Mesenchymal stem cell (in vitro differentiated cells and primary cell): ENCODE results near the gene CEP70.
"Not testable (repeated sequence)": the region's sequence is repeated elsewhere in the genome, so short reads cannot be mapped to it uniquely, and the experiment has no call there.

Experiments
- DNase-seq: peaks from one replicate; pipeline ENCODE4 v3.0.0-alpha.2; 2013
- H2AFZ ChIP-seq: one replicate; pipeline ENCODE4 v1.6.1; 2013; ENCODE audit warnings: low read depth, mild to moderate bottlenecking, control low read depth, inconsistent platforms, low read length, moderate library complexity
- H2AK5ac ChIP-seq: 2 replicates; pipeline ENCODE4 v1.6.1; 2013; ENCODE audit warnings: low read length, moderate library complexity, mild to moderate bottlenecking, inconsistent platforms; ENCODE audit not compliant: severe bottlenecking
- H2BK120ac ChIP-seq: one replicate; pipeline ENCODE4 v1.6.1; 2013; ENCODE audit warnings: low read depth, mild to moderate bottlenecking, inconsistent platforms, low read length, moderate library complexity
- H2BK12ac ChIP-seq, 2 experiments: one replicate each; pipeline ENCODE4 v1.6.1; 2013; ENCODE audit warnings: inconsistent platforms in 2 of 2, low read length in 2 of 2, mild to moderate bottlenecking in 2 of 2, moderate library complexity in 2 of 2, control low read depth in 1 of 2
- H2BK15ac ChIP-seq: one replicate; pipeline ENCODE4 v1.6.1; 2013; ENCODE audit warnings: mild to moderate bottlenecking, low read depth, inconsistent platforms; ENCODE audit not compliant: poor library complexity, severe bottlenecking
- H2BK5ac ChIP-seq: 2 replicates; pipeline ENCODE4 v1.6.1; 2013; ENCODE audit warnings: low read depth, mild to moderate bottlenecking, low read length, control low read depth, inconsistent platforms; ENCODE audit not compliant: poor library complexity, severe bottlenecking
- H3K14ac ChIP-seq, 2 experiments: one replicate each; pipeline ENCODE4 v1.6.1; 2013; ENCODE audit warnings: inconsistent platforms in 2 of 2, low read length in 2 of 2, control low read depth in 1 of 2, mild to moderate bottlenecking in 1 of 2, moderate library complexity in 1 of 2
- H3K18ac ChIP-seq, 2 experiments: one replicate each; pipeline ENCODE4 v1.6.1; 2013; ENCODE audit warnings: inconsistent platforms in 2 of 2, low read length in 2 of 2, control low read depth in 1 of 2, low read depth in 1 of 2, mild to moderate bottlenecking in 1 of 2
- H3K23ac ChIP-seq, 2 experiments: one replicate each; pipeline ENCODE4 v1.6.1; 2013; ENCODE audit warnings: inconsistent platforms in 2 of 2, low read length in 2 of 2, mild to moderate bottlenecking in 2 of 2, moderate library complexity in 2 of 2, control low read depth in 1 of 2
- H3K27ac ChIP-seq: 2 replicates; pipeline ENCODE4 v1.5.1; 2013; ENCODE audit warnings: mild to moderate bottlenecking, moderate library complexity, low read length, control low read depth, inconsistent platforms; ENCODE audit not compliant: poor library complexity, severe bottlenecking
- H3K27me3 ChIP-seq, 2 experiments: 2 replicates each; pipeline versions ENCODE4 v1.6.1 to v1.7.0; 2013; ENCODE audit warnings: low read length in 2 of 2, mild to moderate bottlenecking in 2 of 2, moderate library complexity in 2 of 2, control low read depth in 1 of 2, inconsistent platforms in 1 of 2; ENCODE audit not compliant: control insufficient read depth in 1 of 2, insufficient read depth in 1 of 2
- H3K36me3 ChIP-seq, 2 experiments: 2 replicates each; pipeline versions ENCODE4 v1.6.1 to v1.7.0; 2013; ENCODE audit warnings: low read length in 2 of 2, control low read depth in 1 of 2, inconsistent platforms in 1 of 2, low read depth in 1 of 2, mild to moderate bottlenecking in 1 of 2; ENCODE audit not compliant: insufficient read depth in 2 of 2, control insufficient read depth in 1 of 2
- H3K4ac ChIP-seq, 2 experiments: one replicate each; pipeline ENCODE4 v1.6.1; 2013; ENCODE audit warnings: inconsistent platforms in 2 of 2, low read length in 2 of 2, mild to moderate bottlenecking in 2 of 2, moderate library complexity in 2 of 2, control low read depth in 1 of 2, low read depth in 1 of 2
- H3K4me1 ChIP-seq: 2 replicates; pipeline ENCODE4 v1.6.1; 2013; ENCODE audit warnings: low read depth, low read length, control low read depth; ENCODE audit not compliant: control insufficient read depth, insufficient read depth
- H3K4me2 ChIP-seq: 2 replicates; pipeline ENCODE4 v1.6.1; 2013; ENCODE audit warnings: low read length, mild to moderate bottlenecking, inconsistent platforms; ENCODE audit not compliant: poor library complexity, severe bottlenecking
- H3K4me3 ChIP-seq, 2 experiments: 2 replicates each; pipeline versions ENCODE4 v1.5.1 to v1.7.0; 2013; ENCODE audit warnings: low read length in 2 of 2, mild to moderate bottlenecking in 2 of 2, control low read depth in 1 of 2, low read depth in 1 of 2; ENCODE audit not compliant: insufficient read depth in 1 of 2
- H3K79me1 ChIP-seq: replicated peaks from 2 replicates; pipeline ENCODE4 v1.6.1; 2013; ENCODE audit warnings: mild to moderate bottlenecking, control low read depth, low read length, inconsistent platforms; ENCODE audit not compliant: poor library complexity, severe bottlenecking
- H3K9ac ChIP-seq: 2 replicates; pipeline ENCODE4 v1.7.0; 2013; ENCODE audit warnings: mild to moderate bottlenecking, low read length, moderate library complexity
- H3K9me3 ChIP-seq: 2 replicates; pipeline ENCODE4 v1.7.0; 2013; ENCODE audit warnings: mild to moderate bottlenecking, low read length; ENCODE audit not compliant: control insufficient read depth
- H4K8ac ChIP-seq: one replicate; pipeline ENCODE4 v1.6.1; 2013; ENCODE audit warnings: inconsistent platforms, mild to moderate bottlenecking, low read length, moderate library complexity
- H4K91ac ChIP-seq: one replicate; pipeline ENCODE4 v1.6.1; 2013; ENCODE audit warnings: mild to moderate bottlenecking, low read length, inconsistent platforms
- WGBS: methylation state at CpG from one replicate; pipeline ENCODE4 v1.1.7; 2013; ENCODE audit warnings: mixed read lengths; 5-methylcytosine and 5-hydroxymethylcytosine counted together

Gene CEP70

GRCh38 chr3:138544546-138544945 is 49.5 kb downstream of the CEP70 start:
- peaks cover 90% of the 10 kb centered on the region for H3K9me3 ChIP-seq
- H2BK120ac ChIP-seq: no peak overlapping the region
- H2BK5ac ChIP-seq: no peak overlapping the region
- H2BK15ac ChIP-seq: no peak overlapping the region
- H3K4me2 ChIP-seq: no peak overlapping the region
- no peak overlapping the region for H4K8ac ChIP-seq
- H3K4me3 ChIP-seq: no peak overlapping the region
- no peak overlapping the region for H3K14ac ChIP-seq
- no peak overlapping the region for H3K18ac ChIP-seq
- H2AK5ac ChIP-seq: no peak overlapping the region
- H3K27ac ChIP-seq: no peak overlapping the region
- H2AFZ ChIP-seq: no peak overlapping the region
- H3K27me3 ChIP-seq: no peaks in the 10 kb centered on the region
- H3K36me3 ChIP-seq: peaks cover 36 to 41% of the 10 kb centered on the region in 2 experiments
- no peak for DNase-seq
- no peak overlapping the region for H4K91ac ChIP-seq
- H3K4me1 ChIP-seq: no peaks in the 10 kb centered on the region
- H3K9ac ChIP-seq: no peak overlapping the region
- H3K79me1 ChIP-seq: peaks cover 10% of the 10 kb centered on the region
- no peak overlapping the region for H3K4ac ChIP-seq
- H2BK12ac ChIP-seq: no peak overlapping the region
- H3K23ac ChIP-seq: no peak overlapping the region
- WGBS: no CpG with 5 or more reads among the region's 1 CpG

- no peak overlapping the region for H2BK120ac ChIP-seq
- H2AFZ ChIP-seq: no peak overlapping the region
- H2BK12ac ChIP-seq: no peak overlapping the region
- H4K8ac ChIP-seq: no peak overlapping the region
- H3K27ac ChIP-seq: no peak overlapping the region
- H2BK5ac ChIP-seq: no peak overlapping the region
- 94% methylated on average over 5 of the region's 5 CpGs for WGBS
- H3K27me3 ChIP-seq: no peaks in the 10 kb centered on the region
- H3K9me3 ChIP-seq: peaks cover 83% of the 10 kb centered on the region
- no peak overlapping the region for H3K4me3 ChIP-seq
- no peak overlapping the region for H2BK15ac ChIP-seq
- H2AK5ac ChIP-seq: no peak overlapping the region
- no peaks in the 10 kb centered on the region for H3K4me1 ChIP-seq
- H3K23ac ChIP-seq: no peak overlapping the region
- peaks cover 3% of the 10 kb centered on the region for H3K79me1 ChIP-seq
- no peak overlapping the region for H3K4ac ChIP-seq
- H3K9ac ChIP-seq: no peak overlapping the region
- H3K36me3 ChIP-seq: peaks cover 34 to 35% of the 10 kb centered on the region in 2 experiments
- DNase-seq: no peak
- H4K91ac ChIP-seq: no peak overlapping the region
- H3K18ac ChIP-seq: no peak overlapping the region
- H3K14ac ChIP-seq: no peak overlapping the region
- no peak overlapping the region for H3K4me2 ChIP-seq
Measured at GRCh38 chr3:138542977-138543376, 51.1 kb downstream of the CEP70 start.

GRCh38 chr3:138539352-138539751 is 54.7 kb downstream of the CEP70 start:
- no peak overlapping the region for H4K91ac ChIP-seq
- no peak overlapping the region for H3K23ac ChIP-seq
- no peak overlapping the region for H3K4me3 ChIP-seq
- H3K9me3 ChIP-seq: peaks cover 55% of the 10 kb centered on the region
- no peak overlapping the region for H2BK15ac ChIP-seq
- no peak overlapping the region for H2AFZ ChIP-seq
- no peak overlapping the region for H3K9ac ChIP-seq
- H3K4me2 ChIP-seq: no peak overlapping the region
- no peak overlapping the region for H3K4ac ChIP-seq
- H3K27ac ChIP-seq: no peak overlapping the region
- peaks cover 4% of the 10 kb centered on the region for H3K79me1 ChIP-seq
- no peak overlapping the region for H2BK5ac ChIP-seq
- DNase-seq: no peak
- H3K27me3 ChIP-seq: no peaks in the 10 kb centered on the region
- no peak overlapping the region for H4K8ac ChIP-seq
- no peak overlapping the region for H2AK5ac ChIP-seq
- no peak overlapping the region for H2BK120ac ChIP-seq
- no peak overlapping the region for H2BK12ac ChIP-seq
- no peak overlapping the region for H3K18ac ChIP-seq
- peaks cover 21 to 30% of the 10 kb centered on the region in 2 experiments for H3K36me3 ChIP-seq
- H3K4me1 ChIP-seq: no peaks in the 10 kb centered on the region
- no peak overlapping the region for H3K14ac ChIP-seq

GRCh38 chr3:138521445-138521844 is 72.6 kb downstream of the CEP70 start:
- not testable (repeated sequence) for H3K23ac ChIP-seq, H2AFZ ChIP-seq, H2AK5ac ChIP-seq, H3K9me3 ChIP-seq, H3K4me1 ChIP-seq, DNase-seq, H3K27ac ChIP-seq, H2BK12ac ChIP-seq, H3K9ac ChIP-seq, H3K4me3 ChIP-seq, H4K91ac ChIP-seq, H3K79me1 ChIP-seq, H3K14ac ChIP-seq, H3K18ac ChIP-seq, H2BK120ac ChIP-seq, H3K4ac ChIP-seq, H3K27me3 ChIP-seq, H2BK5ac ChIP-seq, H3K4me2 ChIP-seq, H4K8ac ChIP-seq, H2BK15ac ChIP-seq, H3K36me3 ChIP-seq
- 98% methylated on average over 19 of the region's 23 CpGs for WGBS
